Chondrocyte (in vitro differentiated cells): ENCODE measurements around the gene LRRC27. TPM values are rescaled to one million over a fixed set of nuclear protein-coding genes. Genes with fewer than 3 reads are reported as not detected.

Source experiments
- DNase-seq: peaks from one replicate; pipeline ENCODE4 v3.0.0; 2021; ENCODE audit warnings: mixed read lengths, low spot score
- H3K27ac Mint-ChIP-seq: one replicate; pipeline ENCODE4 v1.8.0; 2021; ENCODE audit warnings: mild to moderate bottlenecking, moderate library complexity, mixed read lengths; ENCODE audit not compliant: unreplicated experiment
- H3K27me3 Mint-ChIP-seq: 2 replicates; pipeline ENCODE4 v1.8.0; 2021; ENCODE audit warnings: low read depth, mixed read lengths
- H3K36me3 Mint-ChIP-seq: 2 replicates; pipeline ENCODE4 v1.8.0; 2021; ENCODE audit warnings: low read depth, mixed read lengths
- H3K4me1 Mint-ChIP-seq: 2 replicates; pipeline ENCODE4 v1.8.0; 2021; ENCODE audit warnings: low read depth, mild to moderate bottlenecking, mixed read lengths
- H3K4me3 Mint-ChIP-seq: one replicate; pipeline ENCODE4 v1.8.0; 2021; ENCODE audit warnings: mild to moderate bottlenecking, moderate library complexity, mixed read lengths; ENCODE audit not compliant: unreplicated experiment
- H3K9me3 Mint-ChIP-seq: 2 replicates; pipeline ENCODE4 v1.8.0; 2021; ENCODE audit warnings: low read depth, mixed read lengths
- total RNA-seq: library from RNA; stranded (reverse); gene quantifications from 3 replicates; pipeline ENCODE4 v1.2.1, GENCODE V29; 2021
- TF ChIP-seq, protein P1 (sequence below): fragments of 200-600 bp; sonication (generic); IDR thresholded peaks from 2 replicates; pipeline ENCODE4 v1.5.0; 2021; ENCODE audit warnings: antibody characterized with exemption, mild to moderate bottlenecking, moderate library complexity

LRRC27 gene
- total RNA-seq, 1 donor from 2014 or later: 13.2 TPM

DNA sequence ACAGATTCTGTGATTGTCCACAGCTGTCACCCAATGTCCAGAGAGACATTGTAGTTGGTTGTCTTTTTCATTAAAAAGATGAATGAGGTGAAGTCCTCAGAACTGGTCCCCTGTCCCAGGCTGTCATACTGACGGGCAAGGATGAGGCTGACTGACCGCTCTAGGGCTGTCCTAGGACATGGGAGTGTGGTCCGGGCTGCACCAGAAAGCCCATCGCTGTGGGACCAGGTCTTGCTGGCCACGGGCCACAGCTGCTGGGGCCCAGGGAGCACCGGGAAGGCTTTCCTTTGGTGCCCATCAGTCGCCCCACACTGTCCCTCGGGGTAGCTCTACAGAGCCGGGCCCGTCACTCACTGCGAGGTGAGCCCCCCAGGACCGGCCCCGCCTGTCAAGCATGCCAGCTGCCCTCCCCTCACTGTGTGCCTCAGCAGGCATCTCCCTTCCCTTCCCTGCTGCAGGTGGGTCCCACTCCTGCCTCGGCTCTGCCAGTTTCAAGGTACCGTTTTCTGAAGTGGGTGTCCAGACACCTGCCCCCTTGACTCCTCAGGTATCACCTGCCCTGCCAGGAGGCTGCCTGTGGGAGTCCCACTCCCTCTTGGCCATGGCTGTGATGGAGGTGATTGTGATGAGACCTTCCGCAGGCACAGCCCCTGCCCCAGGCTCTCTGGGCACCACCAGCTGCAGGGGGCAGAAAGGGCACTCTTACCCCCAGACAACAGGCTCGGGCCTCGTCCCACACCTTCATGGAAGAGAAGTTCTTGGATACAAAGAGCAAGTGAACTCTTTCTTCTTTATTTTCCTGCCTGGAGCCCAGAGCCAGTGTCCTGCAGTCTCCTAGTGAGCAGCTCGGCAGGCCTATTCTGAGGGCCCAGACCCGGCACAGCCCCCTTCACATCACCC is 21.7 kb downstream of the LRRC27 start:
- Mint-ChIP-seq H3K27me3 (no peaks in the 10 kb centered on the region), H3K9me3 (no peaks in the 10 kb centered on the region), H3K4me1 (no peaks in the 10 kb centered on the region), H3K4me3 (no peak overlapping the region), H3K36me3 (peaks cover 4% of the 10 kb centered on the region), H3K27ac (no peak overlapping the region)
- peak; percentile 90 for DNase-seq
- TF ChIP-seq, protein P1, sequence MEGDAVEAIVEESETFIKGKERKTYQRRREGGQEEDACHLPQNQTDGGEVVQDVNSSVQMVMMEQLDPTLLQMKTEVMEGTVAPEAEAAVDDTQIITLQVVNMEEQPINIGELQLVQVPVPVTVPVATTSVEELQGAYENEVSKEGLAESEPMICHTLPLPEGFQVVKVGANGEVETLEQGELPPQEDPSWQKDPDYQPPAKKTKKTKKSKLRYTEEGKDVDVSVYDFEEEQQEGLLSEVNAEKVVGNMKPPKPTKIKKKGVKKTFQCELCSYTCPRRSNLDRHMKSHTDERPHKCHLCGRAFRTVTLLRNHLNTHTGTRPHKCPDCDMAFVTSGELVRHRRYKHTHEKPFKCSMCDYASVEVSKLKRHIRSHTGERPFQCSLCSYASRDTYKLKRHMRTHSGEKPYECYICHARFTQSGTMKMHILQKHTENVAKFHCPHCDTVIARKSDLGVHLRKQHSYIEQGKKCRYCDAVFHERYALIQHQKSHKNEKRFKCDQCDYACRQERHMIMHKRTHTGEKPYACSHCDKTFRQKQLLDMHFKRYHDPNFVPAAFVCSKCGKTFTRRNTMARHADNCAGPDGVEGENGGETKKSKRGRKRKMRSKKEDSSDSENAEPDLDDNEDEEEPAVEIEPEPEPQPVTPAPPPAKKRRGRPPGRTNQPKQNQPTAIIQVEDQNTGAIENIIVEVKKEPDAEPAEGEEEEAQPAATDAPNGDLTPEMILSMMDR: no peak

DNA sequence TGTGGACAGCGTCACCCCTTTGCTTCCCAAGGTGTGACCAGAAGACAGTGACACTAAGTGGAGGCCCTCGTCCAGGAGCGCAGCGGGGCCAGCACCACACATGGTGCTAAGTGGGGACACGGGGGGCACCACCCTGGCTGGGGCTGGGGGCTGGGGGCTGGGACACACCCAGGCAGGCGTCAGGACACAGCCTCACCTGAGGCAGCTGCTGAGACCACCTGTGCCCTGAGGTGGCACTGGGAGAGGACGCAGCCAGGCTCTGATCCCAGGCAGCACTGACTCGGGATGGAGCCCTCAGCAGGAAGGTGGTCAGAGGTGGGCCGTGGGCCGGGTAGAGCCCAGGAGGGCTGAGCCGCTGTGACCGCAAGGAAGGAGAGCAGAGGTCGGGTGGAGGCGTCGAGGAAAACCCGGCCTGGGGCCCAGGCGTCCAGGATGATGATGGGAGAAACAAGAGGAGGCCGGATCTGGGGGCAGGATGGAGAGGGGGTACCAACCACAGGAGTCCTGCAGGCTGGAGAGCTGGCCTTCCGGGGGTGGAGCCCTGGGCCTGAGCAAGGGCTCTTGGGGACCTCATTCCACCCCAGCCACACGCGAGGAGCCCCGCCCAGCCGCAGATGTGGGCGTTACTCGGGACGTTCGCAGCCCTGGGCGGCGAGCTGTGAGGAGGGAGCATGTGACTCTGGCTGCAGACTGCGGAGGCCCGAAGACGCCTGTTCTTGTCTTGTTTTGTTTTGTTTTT is 22.5 kb downstream of the LRRC27 start:
- TF ChIP-seq, protein P1: no peak
- H3K9me3 Mint-ChIP-seq: no peaks in the 10 kb centered on the region
- no peaks in the 10 kb centered on the region for H3K4me1 Mint-ChIP-seq
- H3K27ac Mint-ChIP-seq: no peak overlapping the region
- H3K27me3 Mint-ChIP-seq: no peaks in the 10 kb centered on the region
- no peak overlapping the region for H3K4me3 Mint-ChIP-seq
- peaks cover 4% of the 10 kb centered on the region for H3K36me3 Mint-ChIP-seq
- peak; percentile 86 for DNase-seq

DNA sequence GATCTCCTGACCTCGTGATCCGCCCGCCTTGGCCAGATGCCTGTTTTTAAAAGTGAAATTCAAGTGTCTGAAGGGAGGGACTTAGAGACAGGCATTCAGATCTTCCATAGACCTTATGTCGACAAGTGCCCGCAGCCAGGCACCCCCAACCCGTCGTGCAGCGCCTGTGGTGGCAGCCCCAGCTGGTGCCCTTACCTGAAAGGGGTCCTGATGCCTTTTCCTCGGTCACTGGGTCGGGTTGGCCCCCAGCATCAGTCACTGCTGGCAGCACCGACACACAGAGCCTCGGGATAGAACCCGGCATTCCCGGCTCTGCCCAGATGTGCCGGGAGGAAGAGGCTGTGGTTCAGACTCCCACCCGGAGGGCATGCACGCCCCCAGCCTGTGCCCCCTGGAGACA is 23.3 kb downstream of the LRRC27 start:
- Mint-ChIP-seq H3K9me3 (no peaks in the 10 kb centered on the region), H3K4me1 (no peaks in the 10 kb centered on the region), H3K36me3 (peaks cover 4% of the 10 kb centered on the region), H3K4me3 (no peak overlapping the region), H3K27me3 (no peaks in the 10 kb centered on the region), H3K27ac (no peak overlapping the region)
- TF ChIP-seq, protein P1: no peak
- peak; percentile 90 for DNase-seq

DNA sequence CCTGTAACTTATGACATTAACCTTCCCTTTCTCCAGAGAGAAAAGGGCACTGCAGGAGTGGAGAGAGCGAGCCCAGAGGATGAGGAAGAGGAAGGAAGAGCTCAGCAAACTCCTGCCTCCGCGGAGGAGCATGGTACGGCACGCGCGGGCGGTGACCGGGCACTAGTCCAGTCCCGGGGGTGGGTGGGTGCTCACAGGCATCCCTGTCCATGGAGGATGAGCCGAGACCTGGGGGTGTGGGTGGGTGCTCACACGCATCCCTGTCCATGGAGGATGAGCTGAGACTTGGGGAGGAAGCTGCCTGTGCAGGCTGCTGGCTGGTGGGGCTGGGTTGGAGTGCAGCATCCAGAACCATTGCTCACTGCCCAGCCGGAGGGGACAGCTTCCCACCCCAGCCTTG is 23.8 kb downstream of the LRRC27 start:
- Mint-ChIP-seq H3K27me3 (no peaks in the 10 kb centered on the region), H3K36me3 (peaks cover 4% of the 10 kb centered on the region), H3K4me1 (no peaks in the 10 kb centered on the region), H3K4me3 (no peak overlapping the region), H3K27ac (no peak overlapping the region), H3K9me3 (no peaks in the 10 kb centered on the region)
- DNase-seq: peak; percentile 88
- TF ChIP-seq, protein P1: no peak

DNA sequence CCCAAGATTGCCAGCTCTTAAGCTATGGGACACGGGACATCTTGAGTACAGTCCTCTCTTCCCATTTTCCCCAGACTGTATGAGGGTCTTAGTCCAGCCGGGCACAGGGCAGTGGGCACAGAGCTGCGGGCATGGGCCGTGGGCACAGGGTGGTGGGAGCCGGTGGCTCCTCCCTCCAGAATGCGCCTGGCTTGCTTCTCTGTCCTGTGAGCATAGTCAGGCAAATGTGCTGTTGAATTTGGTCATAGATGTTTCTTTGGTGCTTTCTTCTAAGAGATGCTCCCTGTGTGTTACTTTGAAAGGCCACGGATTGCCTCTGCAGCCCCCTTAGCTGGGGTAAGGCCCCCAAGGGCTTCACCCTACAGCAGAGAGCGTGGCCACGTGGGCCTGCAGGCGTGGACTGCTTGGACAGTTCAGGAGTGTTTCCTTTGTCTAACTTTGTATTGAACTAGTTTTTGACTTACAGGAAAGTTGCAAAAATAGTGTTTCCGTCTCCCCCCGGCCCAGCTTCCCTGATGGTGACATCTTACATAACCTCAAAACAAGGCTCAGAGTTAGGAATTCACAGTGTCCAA is 24.7 kb downstream of the LRRC27 start:
- H3K27ac Mint-ChIP-seq: no peak overlapping the region
- no peak overlapping the region for H3K4me3 Mint-ChIP-seq
- H3K4me1 Mint-ChIP-seq: no peaks in the 10 kb centered on the region
- DNase-seq: peak; percentile 65
- no peaks in the 10 kb centered on the region for H3K9me3 Mint-ChIP-seq
- TF ChIP-seq, protein P1: no peak
- H3K27me3 Mint-ChIP-seq: no peaks in the 10 kb centered on the region
- peaks cover 4% of the 10 kb centered on the region for H3K36me3 Mint-ChIP-seq
